ENCODE measurements around the gene TP53I11. TPM values are rescaled to one million over a fixed set of nuclear protein-coding genes. Genes with fewer than 3 reads are reported as not detected.

Gene TP53I11
- total and polyA plus RNA-seq, 2 experiments from 2014 or later: 23.5 to 43.9 TPM

DNA sequence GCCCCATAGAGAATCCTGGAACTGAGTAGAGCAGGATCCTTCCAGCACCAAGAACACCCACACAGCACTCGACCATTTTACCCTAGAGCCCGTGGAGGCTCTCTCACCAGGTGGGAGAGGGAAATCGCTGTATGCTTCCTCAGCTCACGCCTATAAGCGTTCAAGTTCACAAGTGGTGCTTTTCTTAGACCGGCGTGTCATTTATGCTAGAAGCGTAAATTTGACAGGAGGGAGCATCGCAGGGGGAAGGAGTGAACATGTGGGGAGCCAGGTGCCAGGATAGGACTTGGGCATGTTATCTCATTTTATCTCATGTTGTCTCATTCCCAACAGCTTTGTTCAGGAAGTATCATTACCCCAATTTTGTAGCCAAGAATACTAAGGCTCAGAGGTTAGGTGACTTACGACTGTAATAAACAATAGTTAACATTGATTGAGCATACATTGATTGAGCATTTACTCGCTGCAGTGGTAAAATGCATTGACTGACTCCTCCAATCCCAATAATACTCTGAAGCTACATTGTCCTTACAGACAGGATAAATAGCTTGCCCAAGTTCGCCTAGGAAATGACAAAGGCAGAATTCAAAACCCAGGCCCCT is 19.1 kb upstream of the TP53I11 start (continued):
- TF ChIP-seq, protein P1, sequence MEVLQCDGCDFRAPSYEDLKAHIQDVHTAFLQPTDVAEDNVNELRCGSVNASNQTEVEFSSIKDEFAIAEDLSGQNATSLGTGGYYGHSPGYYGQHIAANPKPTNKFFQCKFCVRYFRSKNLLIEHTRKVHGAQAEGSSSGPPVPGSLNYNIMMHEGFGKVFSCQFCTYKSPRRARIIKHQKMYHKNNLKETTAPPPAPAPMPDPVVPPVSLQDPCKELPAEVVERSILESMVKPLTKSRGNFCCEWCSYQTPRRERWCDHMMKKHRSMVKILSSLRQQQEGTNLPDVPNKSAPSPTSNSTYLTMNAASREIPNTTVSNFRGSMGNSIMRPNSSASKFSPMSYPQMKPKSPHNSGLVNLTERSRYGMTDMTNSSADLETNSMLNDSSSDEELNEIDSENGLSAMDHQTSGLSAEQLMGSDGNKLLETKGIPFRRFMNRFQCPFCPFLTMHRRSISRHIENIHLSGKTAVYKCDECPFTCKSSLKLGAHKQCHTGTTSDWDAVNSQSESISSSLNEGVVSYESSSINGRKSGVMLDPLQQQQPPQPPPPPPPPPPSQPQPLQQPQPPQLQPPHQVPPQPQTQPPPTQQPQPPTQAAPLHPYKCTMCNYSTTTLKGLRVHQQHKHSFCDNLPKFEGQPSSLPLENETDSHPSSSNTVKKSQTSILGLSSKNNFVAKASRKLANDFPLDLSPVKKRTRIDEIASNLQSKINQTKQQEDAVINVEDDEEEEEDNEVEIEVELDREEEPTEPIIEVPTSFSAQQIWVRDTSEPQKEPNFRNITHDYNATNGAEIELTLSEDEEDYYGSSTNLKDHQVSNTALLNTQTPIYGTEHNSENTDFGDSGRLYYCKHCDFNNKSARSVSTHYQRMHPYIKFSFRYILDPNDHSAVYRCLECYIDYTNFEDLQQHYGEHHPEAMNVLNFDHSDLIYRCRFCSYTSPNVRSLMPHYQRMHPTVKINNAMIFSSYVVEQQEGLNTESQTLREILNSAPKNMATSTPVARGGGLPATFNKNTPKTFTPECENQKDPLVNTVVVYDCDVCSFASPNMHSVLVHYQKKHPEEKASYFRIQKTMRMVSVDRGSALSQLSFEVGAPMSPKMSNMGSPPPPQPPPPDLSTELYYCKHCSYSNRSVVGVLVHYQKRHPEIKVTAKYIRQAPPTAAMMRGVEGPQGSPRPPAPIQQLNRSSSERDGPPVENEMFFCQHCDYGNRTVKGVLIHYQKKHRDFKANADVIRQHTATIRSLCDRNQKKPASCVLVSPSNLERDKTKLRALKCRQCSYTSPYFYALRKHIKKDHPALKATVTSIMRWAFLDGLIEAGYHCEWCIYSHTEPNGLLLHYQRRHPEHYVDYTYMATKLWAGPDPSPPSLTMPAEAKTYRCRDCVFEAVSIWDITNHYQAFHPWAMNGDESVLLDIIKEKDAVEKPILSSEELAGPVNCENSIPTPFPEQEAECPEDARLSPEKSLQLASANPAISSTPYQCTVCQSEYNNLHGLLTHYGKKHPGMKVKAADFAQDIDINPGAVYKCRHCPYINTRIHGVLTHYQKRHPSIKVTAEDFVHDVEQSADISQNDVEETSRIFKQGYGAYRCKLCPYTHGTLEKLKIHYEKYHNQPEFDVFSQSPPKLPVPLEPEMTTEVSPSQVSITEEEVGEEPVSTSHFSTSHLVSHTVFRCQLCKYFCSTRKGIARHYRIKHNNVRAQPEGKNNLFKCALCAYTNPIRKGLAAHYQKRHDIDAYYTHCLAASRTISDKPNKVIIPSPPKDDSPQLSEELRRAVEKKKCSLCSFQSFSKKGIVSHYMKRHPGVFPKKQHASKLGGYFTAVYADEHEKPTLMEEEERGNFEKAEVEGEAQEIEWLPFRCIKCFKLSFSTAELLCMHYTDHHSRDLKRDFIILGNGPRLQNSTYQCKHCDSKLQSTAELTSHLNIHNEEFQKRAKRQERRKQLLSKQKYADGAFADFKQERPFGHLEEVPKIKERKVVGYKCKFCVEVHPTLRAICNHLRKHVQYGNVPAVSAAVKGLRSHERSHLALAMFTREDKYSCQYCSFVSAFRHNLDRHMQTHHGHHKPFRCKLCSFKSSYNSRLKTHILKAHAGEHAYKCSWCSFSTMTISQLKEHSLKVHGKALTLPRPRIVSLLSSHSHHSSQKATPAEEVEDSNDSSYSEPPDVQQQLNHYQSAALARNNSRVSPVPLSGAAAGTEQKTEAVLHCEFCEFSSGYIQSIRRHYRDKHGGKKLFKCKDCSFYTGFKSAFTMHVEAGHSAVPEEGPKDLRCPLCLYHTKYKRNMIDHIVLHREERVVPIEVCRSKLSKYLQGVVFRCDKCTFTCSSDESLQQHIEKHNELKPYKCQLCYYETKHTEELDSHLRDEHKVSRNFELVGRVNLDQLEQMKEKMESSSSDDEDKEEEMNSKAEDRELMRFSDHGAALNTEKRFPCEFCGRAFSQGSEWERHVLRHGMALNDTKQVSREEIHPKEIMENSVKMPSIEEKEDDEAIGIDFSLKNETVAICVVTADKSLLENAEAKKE (CRISPR knock-in tag; IDR thresholded peaks at IDR 0.05): no peak
- TF ChIP-seq CREB1 (CRISPR knock-in tag; IDR thresholded peaks at IDR 0.05; ENCODE audit: low read depth) (no peak), NANOG (IDR thresholded peaks at IDR 0.05; ENCODE audit: borderline replicate concordance) (no peak), ZNF114 (CRISPR knock-in tag; IDR thresholded peaks at IDR 0.05) (no peak), EZH2 (IDR thresholded peaks at IDR 0.05; ENCODE audit: low read depth, unreplicated experiment) (no peak), EZH2phosphoT487 (IDR thresholded peaks at IDR 0.05; ENCODE audit: unreplicated experiment) (no peak)
- TF ChIP-seq, protein P2, sequence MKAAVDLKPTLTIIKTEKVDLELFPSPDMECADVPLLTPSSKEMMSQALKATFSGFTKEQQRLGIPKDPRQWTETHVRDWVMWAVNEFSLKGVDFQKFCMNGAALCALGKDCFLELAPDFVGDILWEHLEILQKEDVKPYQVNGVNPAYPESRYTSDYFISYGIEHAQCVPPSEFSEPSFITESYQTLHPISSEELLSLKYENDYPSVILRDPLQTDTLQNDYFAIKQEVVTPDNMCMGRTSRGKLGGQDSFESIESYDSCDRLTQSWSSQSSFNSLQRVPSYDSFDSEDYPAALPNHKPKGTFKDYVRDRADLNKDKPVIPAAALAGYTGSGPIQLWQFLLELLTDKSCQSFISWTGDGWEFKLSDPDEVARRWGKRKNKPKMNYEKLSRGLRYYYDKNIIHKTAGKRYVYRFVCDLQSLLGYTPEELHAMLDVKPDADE (IDR thresholded peaks at IDR 0.05): no peak
- TF ChIP-seq, protein P3, sequence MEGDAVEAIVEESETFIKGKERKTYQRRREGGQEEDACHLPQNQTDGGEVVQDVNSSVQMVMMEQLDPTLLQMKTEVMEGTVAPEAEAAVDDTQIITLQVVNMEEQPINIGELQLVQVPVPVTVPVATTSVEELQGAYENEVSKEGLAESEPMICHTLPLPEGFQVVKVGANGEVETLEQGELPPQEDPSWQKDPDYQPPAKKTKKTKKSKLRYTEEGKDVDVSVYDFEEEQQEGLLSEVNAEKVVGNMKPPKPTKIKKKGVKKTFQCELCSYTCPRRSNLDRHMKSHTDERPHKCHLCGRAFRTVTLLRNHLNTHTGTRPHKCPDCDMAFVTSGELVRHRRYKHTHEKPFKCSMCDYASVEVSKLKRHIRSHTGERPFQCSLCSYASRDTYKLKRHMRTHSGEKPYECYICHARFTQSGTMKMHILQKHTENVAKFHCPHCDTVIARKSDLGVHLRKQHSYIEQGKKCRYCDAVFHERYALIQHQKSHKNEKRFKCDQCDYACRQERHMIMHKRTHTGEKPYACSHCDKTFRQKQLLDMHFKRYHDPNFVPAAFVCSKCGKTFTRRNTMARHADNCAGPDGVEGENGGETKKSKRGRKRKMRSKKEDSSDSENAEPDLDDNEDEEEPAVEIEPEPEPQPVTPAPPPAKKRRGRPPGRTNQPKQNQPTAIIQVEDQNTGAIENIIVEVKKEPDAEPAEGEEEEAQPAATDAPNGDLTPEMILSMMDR (conservative IDR thresholded peaks at IDR 0.05; ENCODE audit: low read depth in 2 of 2): no peak

Data from GM23338 (cell line).